IMR-90 (cell line): Measurements from ENCODE around the gene CEMIP2. TPM values are rescaled to one million over a fixed set of nuclear protein-coding genes. Genes with fewer than 3 reads are reported as not detected.

Experiments used
- ATAC-seq: fragments of 200-7000 bp; cut with Tn5 transposase; 2 replicates; pipeline ENCODE4 v1.9.1; 2020; ENCODE audit warnings: low read depth, mild to moderate bottlenecking, moderate library complexity
- BruUV-seq: library from RNA; stranded (reverse); fragments of 400-500 nt; replicated peaks from 2 replicates; lab custom pipeline; 2021; lab: Mats Ljungman, UMichigan
- CTCF ChIA-PET: fragments of 300-600 bp; formaldehyde crosslinking; extraction: SDS; loops from one replicate; lab custom pipeline; 2021; ENCODE audit warnings: antibody characterized with exemption; lab: Yijun Ruan, JAX
- POLR2A ChIA-PET: fragments of 300-600 bp; sonication (Branson Sonifier 250); formaldehyde crosslinking; loops from one replicate; lab custom pipeline; 2022; ENCODE audit warnings: antibody characterized with exemption; ENCODE audit not compliant: unreplicated experiment; lab: Charles Lee
- DNase-seq: peaks from one replicate; pipeline ENCODE4 v3.0.0; 2013
- H2AFZ ChIP-seq: replicated peaks from 2 replicates; pipeline ENCODE3; 2013; ENCODE audit warnings: low read length, mild to moderate bottlenecking; ENCODE audit not compliant: poor library complexity
- H2AK5ac ChIP-seq: 2 replicates; pipeline ENCODE4 v1.6.1; 2013; ENCODE audit warnings: low read depth, low read length, inconsistent platforms
- H2AK9ac ChIP-seq: replicated peaks from 2 replicates; pipeline ENCODE3; 2013; ENCODE audit warnings: mild to moderate bottlenecking, low read depth, low read length, moderate library complexity; ENCODE audit not compliant: poor library complexity
- H2BK120ac ChIP-seq: 2 replicates; pipeline ENCODE4 v1.6.1; 2013; ENCODE audit warnings: low read depth, low read length, inconsistent platforms
- H2BK15ac ChIP-seq: 3 replicates; pipeline ENCODE4 v1.6.1; 2013; ENCODE audit warnings: low read depth, low read length, inconsistent platforms
- H2BK20ac ChIP-seq: 2 replicates; pipeline ENCODE4 v1.6.1; 2013; ENCODE audit warnings: low read depth, mild to moderate bottlenecking, inconsistent platforms, low read length, moderate library complexity
- H2BK5ac ChIP-seq: 2 replicates; pipeline ENCODE4 v1.6.1; 2013; ENCODE audit warnings: mild to moderate bottlenecking, low read depth, low read length, inconsistent platforms; ENCODE audit not compliant: poor library complexity, severe bottlenecking
- H3K14ac ChIP-seq: replicated peaks from 2 replicates; pipeline ENCODE4 v1.6.1; 2013; ENCODE audit warnings: low read depth, low read length, inconsistent platforms
- H3K18ac ChIP-seq: 2 replicates; pipeline ENCODE4 v1.6.1; 2013; ENCODE audit warnings: low read depth, low read length, control low read depth
- H3K23ac ChIP-seq: 2 replicates; pipeline ENCODE4 v1.6.1; 2013; ENCODE audit warnings: low read depth, low read length, inconsistent platforms
- H3K27ac ChIP-seq: 2 replicates; pipeline ENCODE4 v1.5.1; 2013; ENCODE audit warnings: mild to moderate bottlenecking, control low read depth, low read length; ENCODE audit not compliant: insufficient read depth
- H3K27me3 ChIP-seq: 2 replicates; pipeline ENCODE4 v1.6.1; 2013; ENCODE audit warnings: low read length; ENCODE audit not compliant: control insufficient read depth, insufficient read depth
- H3K36me3 ChIP-seq: 2 replicates; pipeline ENCODE4 v1.6.1; 2013; ENCODE audit warnings: low read length, mixed read lengths; ENCODE audit not compliant: control insufficient read depth, insufficient read depth
- H3K4ac ChIP-seq: 2 replicates; pipeline ENCODE4 v1.6.1; 2013; ENCODE audit warnings: low read depth, low read length, inconsistent platforms
- H3K4me1 ChIP-seq: 2 replicates; pipeline ENCODE4 v1.6.1; 2013; ENCODE audit warnings: low read length, mixed read lengths; ENCODE audit not compliant: control insufficient read depth, insufficient read depth
- H3K4me2 ChIP-seq: 2 replicates; pipeline ENCODE4 v1.6.1; 2013; ENCODE audit warnings: low read depth, mild to moderate bottlenecking, control low read depth, low read length, moderate library complexity
- H3K4me3 ChIP-seq: 2 replicates; pipeline ENCODE4 v1.5.1; 2013; ENCODE audit warnings: low read depth, mild to moderate bottlenecking, control low read depth, low read length, moderate library complexity; ENCODE audit not compliant: insufficient read depth
- H3K56ac ChIP-seq: 2 replicates; pipeline ENCODE4 v1.6.1; 2013; ENCODE audit warnings: low read length, inconsistent platforms; ENCODE audit not compliant: insufficient read depth; ENCODE audit errors: extremely low read depth
- H3K79me1 ChIP-seq, 2 experiments: 2 replicates each; pipeline ENCODE4 v1.6.1; 2013; ENCODE audit warnings: low read length in 2 of 2, inconsistent platforms in 1 of 2, low read depth in 1 of 2
- H3K9ac ChIP-seq: 2 replicates; pipeline ENCODE4 v1.6.1; 2013; ENCODE audit warnings: low read depth, low read length, control low read depth
- H3K9me1 ChIP-seq: 2 replicates; pipeline ENCODE4 v1.6.1; 2013; ENCODE audit warnings: low read length, inconsistent platforms; ENCODE audit not compliant: insufficient read depth
- H3K9me3 ChIP-seq: 2 replicates; pipeline ENCODE4 v1.6.1; 2013; ENCODE audit warnings: low read length; ENCODE audit not compliant: control insufficient read depth, insufficient read depth
- H4K20me1 ChIP-seq: 2 replicates; pipeline ENCODE4 v1.6.1; 2013; ENCODE audit warnings: low read length, inconsistent platforms; ENCODE audit not compliant: insufficient read depth
- H4K5ac ChIP-seq: 2 replicates; pipeline ENCODE4 v1.6.1; 2013; ENCODE audit warnings: mild to moderate bottlenecking, low read depth, low read length, control low read depth
- H4K8ac ChIP-seq, 2 experiments: 2 replicates each; pipeline ENCODE4 v1.6.1; 2013; ENCODE audit warnings: low read depth in 2 of 2, low read length in 2 of 2, control low read depth in 1 of 2, inconsistent platforms in 1 of 2
- H4K91ac ChIP-seq: 2 replicates; pipeline ENCODE4 v1.6.1; 2013; ENCODE audit warnings: low read depth, low read length, inconsistent platforms; ENCODE audit not compliant: insufficient read depth
- BHLHE40 ChIP-seq: fragments of 150-350 bp; IDR thresholded peaks from 2 replicates; pipeline ENCODE4 v1.6.1; 2016; ENCODE audit warnings: mild to moderate bottlenecking, low read depth, low read length
- FOS ChIP-seq: fragments of 150-350 bp; IDR thresholded peaks from 2 replicates; pipeline ENCODE4 v1.6.1; 2016; ENCODE audit warnings: low read depth, low read length
- SMC3 ChIP-seq: fragments of 150-350 bp; IDR thresholded peaks from 2 replicates; pipeline ENCODE4 v1.6.1; 2016; ENCODE audit warnings: low read depth, mild to moderate bottlenecking, antibody characterized with exemption, low read length, moderate library complexity
- WGBS, 2 experiments: methylation state at CpG; one replicate each; pipeline versions ENCODE4 v1.1.5 to v1.1.7; 2013; ENCODE audit warnings: missing lambda C conversion rate in 2 of 2; ENCODE audit not compliant: insufficient read length in 1 of 2; ENCODE audit errors: extremely low coverage in 2 of 2; 5-methylcytosine and 5-hydroxymethylcytosine counted together
- dilution Hi-C: fragments of 300-500 bp; cut with HindIII; formaldehyde crosslinking; loops from one replicate; pipeline ENCODE4 v1.14.3; 2018; ENCODE audit warnings: low sequenced_read_pairs; ENCODE audit not compliant: unreplicated experiment
- in situ Hi-C: fragments of 300-500 bp; cut with MboI; formaldehyde crosslinking; loops from 3 replicates; pipeline ENCODE4 v1.14.3; 2019; ENCODE audit warnings: low sequenced_read_pairs, inconsistent platforms, mixed read lengths
- intact Hi-C: fragments of 100-400 bp; cut with micrococcal nuclease; formaldehyde crosslinking; loops from 2 replicates; pipeline ENCODE4 v1.10.0; 2022
- polyA plus RNA-seq, 3 experiments: library from polyadenylated mRNA; depleted of rRNA; stranded (reverse); fragments of >200 nt; gene quantifications; 2 replicates each; pipeline ENCODE4 v1.2.3, GENCODE V29; 2012; ENCODE audit warnings: low replicate concordance in 1 of 3
- total RNA-seq: library from RNA; depleted of rRNA; stranded (reverse); fragments of >200 nt; gene quantifications from 2 replicates; pipeline ENCODE4 v1.2.3, GENCODE V29; 2012
- TF ChIP-seq, protein P1 (sequence below): fragments of 150-350 bp; IDR thresholded peaks from 2 replicates; pipeline ENCODE4 v1.6.1; 2016; ENCODE audit warnings: low read depth, mild to moderate bottlenecking, low read length, moderate library complexity, borderline replicate concordance

Gene CEMIP2
- total and polyA plus RNA-seq, 2 of the 4 experiments (the other 2 are of a cell fraction) = 65.2 to 67.4 TPM

DNA sequence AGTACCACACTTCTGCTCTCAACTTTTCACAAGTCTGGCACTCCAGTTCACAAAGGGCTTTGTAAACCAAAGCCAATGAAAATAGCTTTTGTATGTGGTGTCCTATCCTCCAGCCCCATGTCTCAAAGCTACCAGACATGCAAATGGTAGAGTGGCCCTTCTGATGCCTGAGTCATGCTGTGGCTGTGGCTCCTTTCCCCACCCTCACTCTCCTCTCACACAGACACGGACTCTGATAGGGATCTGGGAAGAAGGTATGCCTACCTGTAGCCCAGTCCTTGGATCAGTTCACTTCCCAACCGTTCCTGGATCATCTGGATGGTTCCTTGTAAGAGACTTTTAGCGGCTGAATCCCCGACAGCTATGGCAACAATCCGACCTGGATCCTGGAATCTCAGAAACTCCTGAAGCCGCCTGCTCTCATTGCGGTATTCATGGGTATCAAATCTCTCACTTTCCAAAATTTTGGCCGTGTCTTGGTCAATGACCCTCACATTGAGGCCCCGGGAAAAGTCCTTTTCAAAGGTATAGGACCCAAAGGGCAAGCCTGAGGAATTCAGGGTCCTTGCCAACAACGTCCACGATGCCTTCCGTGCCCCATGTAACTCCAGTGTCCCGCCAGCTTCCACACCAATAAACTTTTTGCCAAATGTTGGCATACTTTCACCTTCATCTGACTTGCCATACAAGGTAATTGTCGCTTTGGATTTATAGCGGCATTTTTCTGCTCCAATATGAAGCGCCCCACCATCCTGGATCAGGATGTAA, 23.4 kb downstream of the CEMIP2 start:
- H3K14ac ChIP-seq = no peak overlapping the region; the same call in 1 of the 2 replicates
- no peaks in the 10 kb centered on the region; the same call in 1 of the 2 replicates for H4K20me1 ChIP-seq
- no peak overlapping the region for H2AFZ ChIP-seq
- H3K18ac ChIP-seq = no peak overlapping the region
- no TSS peak for BruUV-seq
- no peak overlapping the region for H2BK20ac ChIP-seq
- H3K4me3 ChIP-seq = no peak overlapping the region
- H3K9me1 ChIP-seq = peaks cover 4% of the 10 kb centered on the region
- H3K4ac ChIP-seq = 0 out of 2 replicates have a peak overlapping the region, but pooled peaks have one; percentile 39
- DNase-seq = no peak
- POLR2A ChIA-PET = no interaction called here
- H3K79me1 ChIP-seq = peaks cover 6 to 55% of the 10 kb centered on the region in 2 experiments; a peak in 3 of 4 replicates
- no peaks in the 10 kb centered on the region for H3K9me3 ChIP-seq
- no peak overlapping the region for H3K4me2 ChIP-seq
- H4K91ac ChIP-seq = no peak overlapping the region
- H2BK15ac ChIP-seq = no peak overlapping the region
- dilution Hi-C loops = no loop called here
- peaks cover 11% of the 10 kb centered on the region for H3K4me1 ChIP-seq
- WGBS, 2 experiments = 92% methylated on average over 6 of the region's 16 CpGs; no CpG with 5 or more reads in 1 of the 2 experiments
- H2BK5ac ChIP-seq = peak overlapping the region; percentile 4
- H3K56ac ChIP-seq = no peak overlapping the region
- H3K23ac ChIP-seq = no peak overlapping the region
- H4K8ac ChIP-seq = no peak overlapping the region; a peak in 1 of 4 replicates
- H2AK9ac ChIP-seq = no peak overlapping the region
- ATAC-seq = no peak
- peak overlapping the region; percentile 64; the same call in 1 of the 2 replicates for H2AK5ac ChIP-seq
- intact Hi-C loops = no loop called here
- no peak for TF ChIP-seq BHLHE40
- TF ChIP-seq FOS = no peak
- TF ChIP-seq, protein P1, sequence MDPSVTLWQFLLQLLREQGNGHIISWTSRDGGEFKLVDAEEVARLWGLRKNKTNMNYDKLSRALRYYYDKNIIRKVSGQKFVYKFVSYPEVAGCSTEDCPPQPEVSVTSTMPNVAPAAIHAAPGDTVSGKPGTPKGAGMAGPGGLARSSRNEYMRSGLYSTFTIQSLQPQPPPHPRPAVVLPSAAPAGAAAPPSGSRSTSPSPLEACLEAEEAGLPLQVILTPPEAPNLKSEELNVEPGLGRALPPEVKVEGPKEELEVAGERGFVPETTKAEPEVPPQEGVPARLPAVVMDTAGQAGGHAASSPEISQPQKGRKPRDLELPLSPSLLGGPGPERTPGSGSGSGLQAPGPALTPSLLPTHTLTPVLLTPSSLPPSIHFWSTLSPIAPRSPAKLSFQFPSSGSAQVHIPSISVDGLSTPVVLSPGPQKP = no peak
- no peak for TF ChIP-seq SMC3
- H4K5ac ChIP-seq = no peak overlapping the region
- H3K36me3 ChIP-seq = peaks cover 11% of the 10 kb centered on the region
- no peaks in the 10 kb centered on the region for H3K27me3 ChIP-seq
- no peak overlapping the region for H3K9ac ChIP-seq
- H3K27ac ChIP-seq = no peak overlapping the region
- no peak overlapping the region for H2BK120ac ChIP-seq
- in situ Hi-C loops = loop anchor here (25.0 kb wide), 3 partner anchors 817 to 1458 kb away; no protein-coding TSS in a partner anchor
- CTCF ChIA-PET = no interaction called here
